AG08395 (cell line): ENCODE data around the gene CLEC2B.
A peak's percentile ranks its signal among the peaks of the same experiment; 100 is the strongest.
"Not testable (repeated sequence)": the region's sequence is repeated elsewhere in the genome, so short reads cannot be mapped to it uniquely, and the experiment has no call there.

ENCODE experiments used
- DNase-seq: peaks from one replicate; pipeline ENCODE4 v3.0.0; 2012; ENCODE audit warnings: mixed read lengths, low spot score

Gene CLEC2B

GRCh38 chr12:9869307-9870161 lies at the start of gene CLEC2B:
Gene CLEC2B (minus strand): TSS chr12:9869354.
- peak; percentile 65 for DNase-seq

- DNase-seq: no peak
Measured at GRCh38 chr12:9911708-9912107, 42.6 kb upstream of the CLEC2B start.

- DNase-seq: peak; percentile 19
Measured at GRCh38 chr12:9910716-9911421, 41.7 kb upstream of the CLEC2B start.

GRCh38 chr12:9909724-9910123 lies 40.6 kb upstream of the CLEC2B start:
- no peak for DNase-seq

- DNase-seq: no peak
Measured at GRCh38 chr12:9908350-9908749, 39.2 kb upstream of the CLEC2B start.

GRCh38 chr12:9907769-9908168 lies 38.6 kb upstream of the CLEC2B start:
- DNase-seq: no peak

DNA sequence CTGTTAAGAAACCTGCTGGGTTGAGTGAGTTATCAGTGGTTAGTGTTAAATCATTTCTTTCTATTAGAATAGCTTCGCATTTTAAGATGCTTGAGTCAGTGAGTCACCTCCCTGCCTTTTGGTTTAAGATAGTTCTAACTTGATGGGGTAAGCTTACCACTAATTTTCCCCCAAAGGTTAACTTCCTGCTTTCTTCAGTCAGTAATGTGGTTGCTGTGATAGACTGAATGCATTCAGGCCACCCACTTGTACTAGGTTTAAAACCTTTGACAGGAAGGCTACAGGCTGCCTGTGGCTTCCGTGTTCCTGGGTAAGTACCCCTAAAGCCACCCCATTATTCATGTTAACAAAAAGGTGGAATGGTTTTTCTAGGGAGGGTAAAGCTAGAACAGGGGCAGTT lies 37.7 kb upstream of the CLEC2B start:
- no peak for DNase-seq

DNA sequence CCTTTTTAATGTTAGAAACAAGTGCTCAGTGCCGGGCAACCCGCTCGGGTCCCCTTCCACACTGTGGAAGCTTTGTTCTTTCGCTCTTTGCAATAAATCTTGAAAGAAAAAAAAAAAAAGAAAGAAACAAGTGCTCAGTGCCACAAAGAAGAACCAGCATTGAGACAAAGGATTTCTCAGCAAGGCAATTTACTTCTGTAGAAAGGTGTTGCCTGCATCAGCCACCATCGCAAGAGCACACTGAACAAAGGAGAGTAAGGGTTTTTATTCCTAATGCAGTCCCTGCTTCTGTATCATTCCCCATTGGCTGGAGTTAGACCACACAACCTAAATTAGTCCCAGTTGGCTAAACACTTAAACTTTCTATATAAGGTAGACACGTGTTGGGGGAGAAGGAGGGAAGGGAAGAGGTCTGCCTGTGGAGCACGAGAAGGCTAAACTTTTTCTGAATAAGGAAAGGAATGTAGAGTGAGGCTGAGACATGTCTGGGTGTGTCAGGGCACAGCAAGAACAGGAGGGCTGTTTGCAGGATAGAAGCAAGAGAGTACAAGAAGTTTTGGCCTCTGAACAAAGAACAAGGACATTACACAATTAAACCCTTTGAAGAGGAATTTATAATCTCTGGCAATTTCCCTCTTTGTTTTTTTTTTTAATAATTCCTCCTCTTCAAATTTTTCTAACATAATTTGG lies 33.5 kb upstream of the CLEC2B start:
- DNase-seq: no peak

GRCh38 chr12:9900930-9901329 lies 31.8 kb upstream of the CLEC2B start:
- no peak for DNase-seq

GRCh38 chr12:9899209-9899608 lies 30.1 kb upstream of the CLEC2B start:
- DNase-seq: no peak

GRCh38 chr12:9897535-9897934 lies 28.4 kb upstream of the CLEC2B start:
- DNase-seq: no peak

DNA sequence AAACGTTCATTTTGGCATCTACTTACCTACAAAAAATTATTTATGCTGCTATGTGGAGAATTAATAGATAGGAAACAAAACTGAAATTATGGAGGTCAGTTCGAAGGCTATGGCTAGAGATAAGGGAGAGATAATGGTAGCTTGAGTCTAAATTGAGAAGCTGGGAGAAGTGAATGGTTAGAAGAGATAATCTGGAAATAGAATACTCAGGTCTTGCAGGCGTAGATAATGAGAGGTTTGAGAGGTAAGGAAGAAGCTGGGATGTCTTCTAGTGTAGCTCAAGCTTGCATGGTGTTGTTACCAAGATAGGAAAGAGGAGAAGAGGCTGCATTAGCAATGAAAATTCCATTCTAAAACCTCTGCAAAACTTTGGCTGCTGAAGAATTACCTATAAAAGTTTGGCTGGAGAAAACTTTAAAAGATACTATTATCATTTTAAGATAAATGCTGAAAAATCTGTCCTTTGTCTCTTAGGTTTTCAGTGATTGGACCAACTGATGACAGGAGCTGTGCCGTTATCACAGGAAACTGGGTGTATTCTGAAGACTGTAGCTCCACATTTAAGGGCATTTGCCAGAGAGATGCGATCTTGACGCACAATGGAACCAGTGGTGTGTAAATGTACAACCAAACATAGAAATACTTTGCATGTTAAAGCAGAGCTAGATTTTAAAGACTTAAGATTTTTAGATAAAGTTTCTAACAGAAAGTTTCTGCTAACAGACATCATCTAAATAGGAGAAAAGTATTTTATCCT lies 26.2 kb upstream of the CLEC2B start:
- no peak for DNase-seq

DNA sequence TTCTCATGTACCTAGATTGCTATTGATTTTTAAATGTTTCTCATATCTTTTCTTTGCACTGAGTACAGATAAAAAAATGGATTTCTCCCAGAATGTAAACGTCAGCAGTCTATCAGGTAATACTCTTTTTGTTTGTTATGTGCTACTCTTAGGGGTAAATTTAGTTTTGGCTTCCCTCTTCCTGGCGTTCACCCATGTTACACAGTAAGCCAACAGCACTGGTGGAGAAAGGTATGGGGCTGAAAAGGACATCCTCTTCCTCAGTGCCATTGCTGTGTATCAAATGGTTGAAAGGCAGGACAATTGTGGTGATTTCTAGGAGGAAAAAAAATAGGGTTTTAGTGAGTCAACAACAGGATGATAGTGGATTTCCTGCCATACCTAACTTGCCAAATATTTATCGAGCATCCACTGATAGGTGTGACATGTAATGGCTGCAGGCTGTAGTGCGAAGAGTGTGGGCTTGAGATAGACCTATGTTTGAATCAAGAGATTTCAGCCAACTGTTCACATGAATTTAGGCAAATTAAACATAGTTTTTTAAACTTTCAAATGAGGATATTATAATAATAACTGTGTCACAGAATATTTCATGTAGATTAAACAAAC lies 19.6 kb upstream of the CLEC2B start:
- DNase-seq: no peak

DNA sequence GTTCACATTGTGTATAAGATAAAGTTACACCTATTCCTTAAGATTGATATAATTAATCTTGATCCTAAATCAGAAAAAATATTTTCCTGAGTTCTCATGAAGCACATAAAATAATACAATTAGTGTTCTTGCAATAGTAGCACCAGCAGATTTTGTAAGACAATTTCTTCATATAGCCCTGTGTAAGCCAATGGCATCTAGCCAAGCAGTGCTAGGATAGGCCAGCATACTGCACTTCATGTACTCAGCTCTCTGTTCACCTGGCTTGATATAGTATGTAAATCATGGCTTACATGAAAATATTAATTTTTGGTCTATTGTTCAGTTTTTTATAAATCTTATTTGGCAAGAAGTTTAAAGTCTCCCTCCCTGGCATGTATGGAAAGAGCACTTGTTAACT lies 14.0 kb upstream of the CLEC2B start:
- DNase-seq: no peak

GRCh38 chr12:9881988-9882387 lies 12.8 kb upstream of the CLEC2B start:
- no peak for DNase-seq

DNA sequence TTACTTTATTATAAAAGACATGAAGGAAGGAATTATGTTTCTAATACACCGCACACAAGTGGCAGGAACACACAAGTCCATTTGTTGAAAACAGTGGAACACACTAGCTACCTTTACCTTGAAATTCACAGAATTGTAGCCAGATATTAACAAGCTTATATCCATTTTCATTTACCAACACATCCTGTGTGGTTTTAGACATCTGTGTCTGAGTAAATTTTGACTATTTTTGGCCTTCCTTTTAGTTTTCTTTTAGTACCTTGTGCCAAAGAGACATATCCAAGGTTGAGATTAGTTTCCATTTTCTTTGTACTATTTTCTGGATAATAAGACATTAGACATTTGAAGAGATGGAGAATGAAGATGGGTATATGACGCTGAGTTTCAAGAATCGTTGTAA lies 12.1 kb upstream of the CLEC2B start, which contains the start of gene KLRF2:
Gene KLRF2 (plus strand): TSS at position 244 of the 400 bp plus-strand sequence. CDS start 107 bp downstream, at position 351.
- DNase-seq: no peak

DNA sequence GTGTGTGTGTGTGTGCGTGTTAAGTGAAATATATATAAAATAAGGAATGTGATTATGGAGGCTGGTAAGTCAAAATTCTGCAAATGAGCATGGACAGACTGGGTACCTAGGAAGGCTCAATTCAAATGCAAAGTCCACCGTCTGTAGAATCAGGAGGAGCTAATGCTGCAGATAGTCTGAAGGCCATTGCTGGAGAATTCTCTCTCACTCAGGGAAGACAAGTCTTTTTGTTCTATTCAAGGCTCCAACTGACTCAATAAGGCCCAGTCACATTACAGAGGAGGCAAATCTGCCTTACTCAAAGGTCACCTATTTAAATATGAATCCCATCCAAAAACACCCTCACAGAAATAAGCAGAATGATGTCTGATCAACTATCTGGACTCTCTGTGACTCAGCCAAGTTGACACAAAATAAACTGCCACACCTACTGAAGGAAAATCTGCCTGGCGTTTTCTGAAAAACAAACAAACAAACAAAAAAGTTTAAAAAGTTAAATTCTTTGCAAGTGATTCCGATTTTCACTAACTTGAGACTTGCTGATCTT lies 11.5 kb upstream of the CLEC2B start:
- no peak for DNase-seq

GRCh38 chr12:9876120-9876519 lies 7.0 kb upstream of the CLEC2B start:
- not testable (repeated sequence) for DNase-seq

GRCh38 chr12:9872742-9873141 lies 3.6 kb upstream of the CLEC2B start:
- DNase-seq: no peak

DNA sequence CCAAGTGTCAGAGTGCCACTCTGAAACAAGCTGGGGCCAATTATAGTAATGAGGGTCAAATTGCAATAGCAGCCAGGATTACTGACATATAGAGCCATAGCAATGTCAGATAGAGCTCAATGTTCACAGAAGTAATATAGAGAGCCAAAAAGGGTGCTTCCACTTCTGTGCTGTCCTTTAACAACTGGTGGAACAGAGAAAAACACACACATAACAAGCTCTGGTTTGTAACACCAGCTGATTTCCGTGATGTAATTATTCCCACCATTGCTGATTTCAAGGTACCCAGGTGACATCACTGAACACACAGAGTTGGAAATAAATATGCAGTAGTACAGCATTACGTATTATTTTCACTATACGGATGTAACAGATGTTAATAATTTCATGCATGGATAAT lies 3.0 kb upstream of the CLEC2B start:
- no peak for DNase-seq

- no peak for DNase-seq
Measured at GRCh38 chr12:9870286-9870866, 1.2 kb upstream of the CLEC2B start.
